HG03064 (cell line): ENCODE measurements around the gene ADGRA1.

Experiments used
- ATAC-seq: cut with Tn5 transposase; IDR thresholded peaks from one replicate; pipeline ENCODE4 v1.9.1; 2021; ENCODE audit warnings: low read depth; ENCODE audit not compliant: unreplicated experiment

ADGRA1 gene

GRCh38 chr10:133094286-133094685, 6.6 kb downstream of the ADGRA1 start:
- no peak for ATAC-seq

- no peak for ATAC-seq
Measured at GRCh38 chr10:133094866-133095265, 7.1 kb downstream of the ADGRA1 start.

GRCh38 chr10:133095586-133095985, 7.9 kb downstream of the ADGRA1 start:
- no peak for ATAC-seq

GRCh38 chr10:133096616-133097269, 9.0 kb downstream of the ADGRA1 start:
- ATAC-seq: no peak

- ATAC-seq: no peak
Measured at GRCh38 chr10:133097418-133097817, 9.7 kb downstream of the ADGRA1 start.

- no peak for ATAC-seq
Measured at GRCh38 chr10:133097961-133098360, 10.2 kb downstream of the ADGRA1 start.

- ATAC-seq: no peak
Measured at GRCh38 chr10:133098426-133099124, 10.9 kb downstream of the ADGRA1 start.

GRCh38 chr10:133099571-133099970, 11.8 kb downstream of the ADGRA1 start:
- ATAC-seq: no peak

- no peak for ATAC-seq
Measured at GRCh38 chr10:133100186-133100585, 12.5 kb downstream of the ADGRA1 start.

- no peak for ATAC-seq
Measured at GRCh38 chr10:133100706-133101415, 13.1 kb downstream of the ADGRA1 start.

GRCh38 chr10:133101416-133101810, 13.7 kb downstream of the ADGRA1 start:
- no peak for ATAC-seq

- ATAC-seq: no peak
Measured at GRCh38 chr10:133102415-133103095, 14.8 kb downstream of the ADGRA1 start.

GRCh38 chr10:133103311-133103910, 15.7 kb downstream of the ADGRA1 start:
- ATAC-seq: no peak

GRCh38 chr10:133104068-133104962, 16.6 kb downstream of the ADGRA1 start:
- ATAC-seq: no peak

- ATAC-seq: no peak
Measured at GRCh38 chr10:133104963-133105640, 17.4 kb downstream of the ADGRA1 start.

GRCh38 chr10:133105686-133106390, 18.1 kb downstream of the ADGRA1 start:
- no peak for ATAC-seq

GRCh38 chr10:133106516-133106915, 18.8 kb downstream of the ADGRA1 start:
- no peak for ATAC-seq

- ATAC-seq: no peak
Measured at GRCh38 chr10:133107442-133107841, 19.7 kb downstream of the ADGRA1 start.

GRCh38 chr10:133109711-133110110, 22.0 kb downstream of the ADGRA1 start:
- ATAC-seq: no peak
